Ovary (tissue), 3 donors: ENCODE data around the gene RABGAP1L.

Source experiments
- POLR2A ChIP-seq: fragments of 450-650 bp; IDR thresholded peaks from one replicate; pipeline ENCODE4 v1.6.1; 2017; ENCODE audit warnings: antibody characterized with exemption, mild to moderate bottlenecking, moderate library complexity
- TF ChIP-seq, protein P1 (sequence below), 3 donors: fragments of 450-650 bp in 2 of 3; fragments of 200-600 bp in 1 of 3; IDR thresholded peaks; one replicate each; pipeline versions ENCODE4 v1.5.1 to v1.8.0; 2016 to 2022; ENCODE audit warnings: antibody characterized with exemption in 3 of 3, mild to moderate bottlenecking in 1 of 3
- donor health status: DM: no; HTN: no; CAD: no.

DNA sequence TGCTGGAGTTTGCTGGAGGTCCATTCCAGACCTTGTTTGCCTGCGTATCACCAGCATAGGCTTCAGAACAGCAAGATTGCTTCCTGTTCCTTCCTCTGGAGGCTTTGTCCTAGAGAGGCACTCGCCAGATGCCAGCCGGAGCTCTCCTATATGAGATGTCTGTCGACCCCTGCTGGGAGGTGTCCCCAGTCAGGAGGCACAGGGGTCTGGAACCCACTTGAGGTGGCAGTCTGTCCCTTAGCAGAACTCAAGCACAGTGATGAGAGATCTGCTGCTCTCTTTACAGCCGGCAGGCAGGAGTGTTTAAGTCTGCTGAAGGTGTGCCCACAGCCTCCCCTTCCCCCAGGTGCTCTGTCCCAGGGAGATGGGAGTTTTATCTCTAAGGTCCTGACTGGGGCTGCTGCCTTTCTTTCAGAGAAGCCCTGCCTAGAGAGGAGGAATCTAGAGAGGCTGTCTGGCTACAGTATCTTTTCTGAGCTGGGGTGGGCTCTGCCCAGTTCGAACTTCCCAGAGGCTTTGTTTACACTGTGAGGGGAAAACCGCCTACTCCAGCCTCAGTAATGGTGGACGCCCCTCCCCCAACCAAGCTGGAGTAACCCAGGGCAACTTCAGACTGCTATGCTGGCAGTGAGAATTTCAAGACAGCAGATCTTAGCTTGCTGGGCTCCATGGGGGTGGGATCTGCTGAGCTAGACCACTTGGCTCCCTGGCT is 493.4 kb downstream of the RABGAP1L start:
- TF ChIP-seq, protein P1, sequence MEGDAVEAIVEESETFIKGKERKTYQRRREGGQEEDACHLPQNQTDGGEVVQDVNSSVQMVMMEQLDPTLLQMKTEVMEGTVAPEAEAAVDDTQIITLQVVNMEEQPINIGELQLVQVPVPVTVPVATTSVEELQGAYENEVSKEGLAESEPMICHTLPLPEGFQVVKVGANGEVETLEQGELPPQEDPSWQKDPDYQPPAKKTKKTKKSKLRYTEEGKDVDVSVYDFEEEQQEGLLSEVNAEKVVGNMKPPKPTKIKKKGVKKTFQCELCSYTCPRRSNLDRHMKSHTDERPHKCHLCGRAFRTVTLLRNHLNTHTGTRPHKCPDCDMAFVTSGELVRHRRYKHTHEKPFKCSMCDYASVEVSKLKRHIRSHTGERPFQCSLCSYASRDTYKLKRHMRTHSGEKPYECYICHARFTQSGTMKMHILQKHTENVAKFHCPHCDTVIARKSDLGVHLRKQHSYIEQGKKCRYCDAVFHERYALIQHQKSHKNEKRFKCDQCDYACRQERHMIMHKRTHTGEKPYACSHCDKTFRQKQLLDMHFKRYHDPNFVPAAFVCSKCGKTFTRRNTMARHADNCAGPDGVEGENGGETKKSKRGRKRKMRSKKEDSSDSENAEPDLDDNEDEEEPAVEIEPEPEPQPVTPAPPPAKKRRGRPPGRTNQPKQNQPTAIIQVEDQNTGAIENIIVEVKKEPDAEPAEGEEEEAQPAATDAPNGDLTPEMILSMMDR (IDR thresholded peaks at IDR 0.05) = no peak
- no peak for TF ChIP-seq POLR2A
